Measurements from ENCODE around the gene LHX6.

The LHX6 gene

GRCh38 chr9:122234022-122234748 is 5.4 kb upstream of the LHX6 start:
- no peak for DNase-seq

- no peak for DNase-seq
Measured at GRCh38 chr9:122232796-122233306, 4.1 kb upstream of the LHX6 start.

GRCh38 chr9:122229485-122229837 is 704 bp upstream of the LHX6 start:
- DNase-seq, result no peak

- no peak for DNase-seq
Measured at GRCh38 chr9:122228191-122228567, 578 bp downstream of the LHX6 start.

GRCh38 chr9:122227575-122227900 is 1.2 kb downstream of the LHX6 start:
- DNase-seq, result no peak

GRCh38 chr9:122226758-122227574 is 1.8 kb downstream of the LHX6 start:
- no peak for DNase-seq

GRCh38 chr9:122226142-122226757 is 2.5 kb downstream of the LHX6 start:
- DNase-seq, result no peak

- no peak for DNase-seq
Measured at GRCh38 chr9:122225312-122226141, 3.2 kb downstream of the LHX6 start.

GRCh38 chr9:122223435-122223834 is 5.3 kb downstream of the LHX6 start:
- no peak for DNase-seq

- DNase-seq, result no peak
Measured at GRCh38 chr9:122222791-122223190, 6.0 kb downstream of the LHX6 start.

- DNase-seq, result no peak
Measured at GRCh38 chr9:122221183-122221811, 7.5 kb downstream of the LHX6 start.

- DNase-seq, result no peak
Measured at GRCh38 chr9:122220673-122221182, 8.0 kb downstream of the LHX6 start.

- no peak for DNase-seq
Measured at GRCh38 chr9:122219856-122220672, 8.7 kb downstream of the LHX6 start.

GRCh38 chr9:122218935-122219855 is 9.6 kb downstream of the LHX6 start:
- no peak for DNase-seq

- DNase-seq, result no peak
Measured at GRCh38 chr9:122218071-122218934, 10.5 kb downstream of the LHX6 start.

GRCh38 chr9:122217640-122218039 is 11.1 kb downstream of the LHX6 start:
- DNase-seq, result no peak

- no peak for DNase-seq
Measured at GRCh38 chr9:122216798-122217418, 11.8 kb downstream of the LHX6 start.

GRCh38 chr9:122216138-122216797 is 12.5 kb downstream of the LHX6 start:
- DNase-seq, result no peak

Data from DMS 273 treated with DMSO at 0.1 percent for 48 hours (cell line).